CD4-positive, alpha-beta T cell treated with Interleukin-6 at 100 ng/mL for 8 hours (primary cell): Measurements from ENCODE around the gene COBL.
"Not testable (repeated sequence)": the region's sequence is repeated elsewhere in the genome, so short reads cannot be mapped to it uniquely, and the experiment has no call there.

Experiments used
- DNase-seq: peaks from one replicate; pipeline ENCODE4 v3.0.0-alpha.2; 2020; ENCODE audit warnings: mixed read lengths, low spot score

The COBL gene

DNA sequence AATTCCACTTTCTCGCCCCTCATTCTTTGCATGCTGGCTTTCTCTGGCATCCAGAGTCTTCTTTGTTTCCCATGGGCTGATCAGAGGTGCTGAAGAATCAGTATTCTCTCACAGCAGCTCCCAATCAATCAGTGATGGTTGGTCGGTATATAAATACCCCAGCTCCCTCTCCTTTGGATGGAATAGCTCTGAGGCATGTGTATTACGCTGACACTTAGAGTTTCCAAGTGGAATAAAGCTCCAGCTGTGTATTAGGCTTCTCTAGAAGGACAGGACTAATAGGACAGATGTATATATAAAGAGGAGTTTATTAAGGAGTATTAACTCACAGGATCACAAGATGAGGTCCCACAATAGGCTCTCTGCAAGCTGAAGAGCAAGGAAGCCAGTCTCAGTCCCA is 315.7 kb downstream of the COBL start:
- DNase-seq: no peak

- DNase-seq: no peak
Observed at GRCh38 chr7:50994753-50995319, 321.8 kb downstream of the COBL start.

GRCh38 chr7:50990214-50990613 is 326.4 kb downstream of the COBL start:
- not testable (repeated sequence) for DNase-seq

GRCh38 chr7:50988988-50989387 is 327.6 kb downstream of the COBL start:
- DNase-seq: no peak

DNA sequence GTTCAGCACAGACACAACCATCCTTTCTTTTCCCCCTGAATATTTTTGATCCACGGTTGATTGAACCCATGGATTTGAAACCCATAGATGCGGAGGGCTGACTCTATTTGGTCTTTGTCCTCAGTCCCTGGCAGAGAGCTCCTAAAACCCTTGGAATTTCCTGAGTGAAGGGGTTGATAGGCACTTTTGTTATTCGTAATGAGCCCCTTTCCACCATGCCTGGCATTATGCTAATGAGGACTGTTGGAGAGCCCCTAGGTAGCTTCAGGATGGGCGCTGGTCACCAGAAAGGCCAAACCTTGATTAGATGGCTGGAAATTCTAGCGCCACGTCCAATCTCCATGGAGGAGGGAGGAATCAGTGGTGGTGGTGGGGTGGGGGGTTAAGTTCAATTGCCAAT is 328.1 kb downstream of the COBL start:
- no peak for DNase-seq

GRCh38 chr7:50985096-50985495 is 331.5 kb downstream of the COBL start:
- DNase-seq: no peak

GRCh38 chr7:50983850-50984249 is 332.8 kb downstream of the COBL start:
- no peak for DNase-seq

- DNase-seq: no peak
Observed at GRCh38 chr7:50982626-50983025, 334.0 kb downstream of the COBL start.

GRCh38 chr7:50981743-50982142 is 334.9 kb downstream of the COBL start:
- no peak for DNase-seq

DNA sequence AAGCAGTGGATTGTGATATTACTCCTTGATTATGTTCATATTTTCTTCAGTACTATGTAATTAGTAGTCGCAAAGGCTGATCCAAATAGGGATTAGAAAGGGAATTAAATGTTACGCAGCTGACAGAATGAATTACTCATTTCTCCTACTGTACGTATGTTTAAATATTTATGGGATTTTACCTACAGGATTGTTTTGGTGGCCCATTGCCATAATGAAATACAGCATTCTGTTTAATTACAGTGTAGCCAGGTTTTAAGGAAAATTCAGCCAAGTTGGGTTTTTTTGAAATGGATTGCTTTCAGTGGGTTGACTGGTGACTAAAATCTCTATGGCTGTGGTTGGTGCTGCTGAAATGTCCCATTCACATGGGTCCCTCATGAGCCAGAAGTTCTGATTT is 336.2 kb downstream of the COBL start:
- DNase-seq: no peak

DNA sequence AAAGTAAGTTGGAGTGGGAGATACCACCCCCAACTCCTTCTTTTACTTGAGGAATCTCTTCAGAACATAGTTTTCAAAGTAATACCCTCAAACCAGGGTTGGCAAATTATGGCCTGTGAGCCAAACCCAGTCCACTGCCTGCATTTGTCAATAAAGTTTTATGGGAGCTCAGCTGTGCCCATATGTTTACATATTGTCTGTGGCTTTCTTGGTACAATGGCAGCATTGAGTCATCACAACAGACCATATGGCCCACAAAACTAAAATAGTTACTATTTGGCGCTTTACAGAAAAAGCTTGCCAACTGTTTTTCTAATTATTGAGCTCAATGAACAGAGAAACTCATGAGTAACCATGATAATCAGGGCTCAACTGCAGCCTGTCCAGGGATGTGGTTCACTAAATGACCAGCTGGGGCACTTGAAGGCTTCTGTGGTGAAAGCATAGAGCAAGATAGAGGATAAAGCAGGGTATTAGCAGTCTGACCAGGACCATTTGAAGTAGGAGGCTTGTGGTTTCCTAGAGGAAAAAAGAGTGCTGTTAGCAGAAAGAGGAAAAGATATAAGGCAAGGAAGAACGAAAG is 337.9 kb downstream of the COBL start:
- DNase-seq: no peak

DNA sequence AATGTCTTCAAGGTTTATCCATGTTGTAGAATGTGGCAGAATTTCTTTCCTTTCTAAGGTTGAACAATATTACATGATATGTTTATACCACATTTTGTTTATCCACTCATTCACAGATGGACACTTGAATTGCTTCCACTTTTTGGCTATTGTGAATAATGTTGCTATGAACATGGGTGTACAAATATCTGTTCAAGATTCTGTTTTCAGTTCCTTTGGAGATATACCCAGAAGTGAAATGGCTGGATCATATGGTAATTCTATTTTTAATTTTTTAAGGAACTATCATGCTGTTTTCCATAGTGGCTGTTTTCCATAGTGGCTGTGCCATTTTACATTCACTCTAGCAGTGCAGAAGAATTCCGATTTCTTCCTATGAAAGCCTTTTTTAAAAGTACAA is 339.2 kb downstream of the COBL start:
- DNase-seq: no peak

DNA sequence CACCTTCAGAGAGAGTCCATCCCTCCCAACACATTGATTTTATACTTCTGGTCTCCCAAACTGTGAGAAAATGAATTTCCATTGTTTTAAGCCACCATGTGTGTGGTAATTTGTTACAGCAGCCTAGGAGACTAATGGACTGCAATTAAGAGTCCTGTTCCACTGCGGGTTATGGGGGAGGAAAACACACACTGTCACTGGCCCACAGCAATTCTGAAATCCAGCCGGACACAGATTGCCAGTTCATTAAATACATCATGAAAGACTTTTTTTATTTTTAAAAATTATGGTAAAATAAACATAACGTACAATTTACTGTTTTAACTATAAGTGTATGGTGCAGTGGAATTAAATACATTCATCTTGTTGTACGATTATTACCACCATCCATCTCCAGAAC is 340.5 kb downstream of the COBL start:
- DNase-seq: no peak

DNA sequence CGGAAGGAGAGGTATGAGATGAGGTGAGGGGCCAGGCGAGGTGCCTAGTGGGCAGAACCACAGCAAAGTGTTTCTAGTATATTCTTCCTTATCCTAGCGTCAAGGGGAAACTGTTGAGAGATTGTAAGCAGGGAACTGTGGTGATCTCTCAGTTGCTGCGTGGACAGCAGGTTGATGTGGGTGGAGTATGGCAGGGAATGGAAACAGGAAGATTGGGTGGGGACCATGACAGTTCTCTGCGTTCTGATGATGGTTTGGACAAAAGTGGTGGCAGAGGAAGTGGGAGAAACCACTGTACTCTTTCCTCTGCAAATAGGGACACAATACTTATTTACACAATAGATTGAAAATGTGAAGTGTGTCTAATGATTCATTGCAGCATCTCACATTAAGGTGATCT is 342.4 kb downstream of the COBL start:
- no peak for DNase-seq

- no peak for DNase-seq
Observed at GRCh38 chr7:50973814-50974213, 342.8 kb downstream of the COBL start.

GRCh38 chr7:50970092-50970491 is 346.5 kb downstream of the COBL start:
- DNase-seq: no peak
